HepG2 (cell line): Measurements from ENCODE around the gene GRHPR.

ENCODE experiments used
- DPF2 ChIP-seq: sonication (generic); formaldehyde crosslinking; IDR thresholded peaks from 2 replicates; pipeline ENCODE4 v1.4.0; 2020; ENCODE audit warnings: mild to moderate bottlenecking, low read depth, missing genetic modification reagents, borderline replicate concordance
- EP300 ChIP-seq, 3 experiments: sonication (generic) in 1 of 3; formaldehyde crosslinking in 1 of 3; IDR thresholded peaks; 2 replicates each; pipeline versions ENCODE4 v1.5.1 to v1.6.1; 2011 to 2020; ENCODE audit warnings: low read depth in 2 of 3, low read length in 2 of 3, borderline replicate concordance in 1 of 3, improper control_type of control experiment in 1 of 3, mild to moderate bottlenecking in 1 of 3, missing genetic modification reagents in 1 of 3, moderate library complexity in 1 of 3
- FOXA1 ChIP-seq, 2 experiments: fragments of 450-650 bp in 1 of 2; sonication (generic) in 1 of 2; formaldehyde crosslinking in 1 of 2; IDR thresholded peaks; 2 replicates each; pipeline versions ENCODE4 v1.4.0 to v1.6.1; 2016 to 2020; ENCODE audit warnings: missing genetic modification reagents in 1 of 2
- HOXD1 ChIP-seq: sonication (generic); formaldehyde crosslinking; IDR thresholded peaks from 2 replicates; pipeline ENCODE4 v1.5.0; 2020; ENCODE audit warnings: missing genetic modification reagents
- IRF2 ChIP-seq: IDR thresholded peaks from 2 replicates; pipeline ENCODE4 v1.6.1; 2018; ENCODE audit warnings: missing genetic modification reagents, missing compliant biosample characterization
- KAT2B ChIP-seq: fragments of 150-350 bp; IDR thresholded peaks from 2 replicates; pipeline ENCODE4 v1.6.1; 2014; ENCODE audit warnings: low read depth, low read length, borderline replicate concordance
- POLR2A ChIP-seq, 2 experiments: IDR thresholded peaks; 2 replicates each; pipeline ENCODE4 v1.6.1; 2011; ENCODE audit warnings: low read depth in 2 of 2, low read length in 2 of 2, mild to moderate bottlenecking in 1 of 2, moderate library complexity in 1 of 2; ENCODE audit not compliant: insufficient read depth in 1 of 2
- ZBTB7A ChIP-seq: sonication (generic); formaldehyde crosslinking; IDR thresholded peaks from 2 replicates; pipeline ENCODE4 v1.8.0; 2022; ENCODE audit warnings: mild to moderate bottlenecking, missing genetic modification reagents
- ZNF24 ChIP-seq: fragments of 450-650 bp; IDR thresholded peaks from 2 replicates; pipeline ENCODE4 v1.6.1; 2017; ENCODE audit warnings: antibody characterized with exemption, mild to moderate bottlenecking
- ZNF337 ChIP-seq: sonication (generic); formaldehyde crosslinking; IDR thresholded peaks from 2 replicates; pipeline ENCODE4 v1.5.1; 2020; ENCODE audit warnings: missing genetic modification reagents, low read depth, mild to moderate bottlenecking, borderline replicate concordance
- TF ChIP-seq, protein P1 (sequence below): sonication (generic); formaldehyde crosslinking; IDR thresholded peaks from 2 replicates; pipeline ENCODE4 v1.8.1; 2023; ENCODE audit warnings: mild to moderate bottlenecking, missing genetic modification reagents
- TF ChIP-seq, protein P2 (sequence below): sonication (generic); formaldehyde crosslinking; IDR thresholded peaks from 2 replicates; pipeline ENCODE4 v1.8.0; 2022; ENCODE audit warnings: missing genetic modification reagents, mild to moderate bottlenecking, borderline replicate concordance
- TF ChIP-seq, protein P3 (sequence below): sonication (generic); formaldehyde crosslinking; IDR thresholded peaks from 2 replicates; pipeline ENCODE4 v1.4.0; 2020; ENCODE audit warnings: missing genetic modification reagents
- TF ChIP-seq, protein P4 (sequence below): sonication (generic); formaldehyde crosslinking; IDR thresholded peaks from 2 replicates; pipeline ENCODE4 v1.5.0; 2020; ENCODE audit warnings: mild to moderate bottlenecking, missing genetic modification reagents, moderate library complexity

DNA sequence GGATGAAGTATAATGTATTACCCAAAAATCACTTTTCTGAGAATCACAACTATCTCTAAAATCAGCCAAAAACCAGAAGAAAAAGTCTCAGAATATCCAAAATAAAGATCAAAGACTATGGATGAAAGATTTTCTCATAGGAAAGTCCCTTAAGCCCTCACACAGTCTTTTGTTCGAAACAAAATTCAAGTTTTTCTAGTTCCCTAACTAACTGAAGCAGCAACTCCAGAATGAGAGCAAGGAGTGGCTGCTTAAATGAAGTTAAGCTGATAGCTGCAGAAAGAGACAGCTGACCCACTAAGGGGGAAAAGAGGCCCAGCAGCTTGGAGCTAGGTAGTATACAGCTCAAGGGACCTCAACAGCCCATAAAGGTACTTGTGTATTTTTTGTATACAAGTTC is 34.3 kb downstream of the GRHPR start:
- TF ChIP-seq, protein P1, sequence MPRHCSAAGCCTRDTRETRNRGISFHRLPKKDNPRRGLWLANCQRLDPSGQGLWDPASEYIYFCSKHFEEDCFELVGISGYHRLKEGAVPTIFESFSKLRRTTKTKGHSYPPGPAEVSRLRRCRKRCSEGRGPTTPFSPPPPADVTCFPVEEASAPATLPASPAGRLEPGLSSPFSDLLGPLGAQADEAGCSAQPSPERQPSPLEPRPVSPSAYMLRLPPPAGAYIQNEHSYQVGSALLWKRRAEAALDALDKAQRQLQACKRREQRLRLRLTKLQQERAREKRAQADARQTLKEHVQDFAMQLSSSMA, result no peak
- TF ChIP-seq EP300 (IDR thresholded peaks at IDR 0.05; ENCODE audit: low read depth in 2 of 2, low read length in 2 of 2) (no peak), EP300 (CRISPR knock-in tag; IDR thresholded peaks at IDR 0.05; ENCODE audit: borderline replicate concordance) (no peak), KAT2B (no peak), ZBTB7A (CRISPR knock-in tag) (no peak), ZNF24 (no peak), HOXD1 (CRISPR knock-in tag) (no peak), ZNF337 (CRISPR knock-in tag) (no peak), IRF2 (no peak), DPF2 (CRISPR knock-in tag) (no peak), POLR2A (IDR thresholded peaks at IDR 0.05; ENCODE audit: insufficient read depth in 1 of 2, low read depth in 2 of 2, low read length in 2 of 2) (no peak), FOXA1 (IDR thresholded peaks at IDR 0.05) (no peak), FOXA1 (CRISPR knock-in tag; IDR thresholded peaks at IDR 0.05) (no peak)
- TF ChIP-seq, protein P2, sequence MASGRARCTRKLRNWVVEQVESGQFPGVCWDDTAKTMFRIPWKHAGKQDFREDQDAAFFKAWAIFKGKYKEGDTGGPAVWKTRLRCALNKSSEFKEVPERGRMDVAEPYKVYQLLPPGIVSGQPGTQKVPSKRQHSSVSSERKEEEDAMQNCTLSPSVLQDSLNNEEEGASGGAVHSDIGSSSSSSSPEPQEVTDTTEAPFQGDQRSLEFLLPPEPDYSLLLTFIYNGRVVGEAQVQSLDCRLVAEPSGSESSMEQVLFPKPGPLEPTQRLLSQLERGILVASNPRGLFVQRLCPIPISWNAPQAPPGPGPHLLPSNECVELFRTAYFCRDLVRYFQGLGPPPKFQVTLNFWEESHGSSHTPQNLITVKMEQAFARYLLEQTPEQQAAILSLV (CRISPR knock-in tag), result no peak
- TF ChIP-seq, protein P3, sequence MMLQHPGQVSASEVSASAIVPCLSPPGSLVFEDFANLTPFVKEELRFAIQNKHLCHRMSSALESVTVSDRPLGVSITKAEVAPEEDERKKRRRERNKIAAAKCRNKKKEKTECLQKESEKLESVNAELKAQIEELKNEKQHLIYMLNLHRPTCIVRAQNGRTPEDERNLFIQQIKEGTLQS, result no peak
- TF ChIP-seq, protein P4, sequence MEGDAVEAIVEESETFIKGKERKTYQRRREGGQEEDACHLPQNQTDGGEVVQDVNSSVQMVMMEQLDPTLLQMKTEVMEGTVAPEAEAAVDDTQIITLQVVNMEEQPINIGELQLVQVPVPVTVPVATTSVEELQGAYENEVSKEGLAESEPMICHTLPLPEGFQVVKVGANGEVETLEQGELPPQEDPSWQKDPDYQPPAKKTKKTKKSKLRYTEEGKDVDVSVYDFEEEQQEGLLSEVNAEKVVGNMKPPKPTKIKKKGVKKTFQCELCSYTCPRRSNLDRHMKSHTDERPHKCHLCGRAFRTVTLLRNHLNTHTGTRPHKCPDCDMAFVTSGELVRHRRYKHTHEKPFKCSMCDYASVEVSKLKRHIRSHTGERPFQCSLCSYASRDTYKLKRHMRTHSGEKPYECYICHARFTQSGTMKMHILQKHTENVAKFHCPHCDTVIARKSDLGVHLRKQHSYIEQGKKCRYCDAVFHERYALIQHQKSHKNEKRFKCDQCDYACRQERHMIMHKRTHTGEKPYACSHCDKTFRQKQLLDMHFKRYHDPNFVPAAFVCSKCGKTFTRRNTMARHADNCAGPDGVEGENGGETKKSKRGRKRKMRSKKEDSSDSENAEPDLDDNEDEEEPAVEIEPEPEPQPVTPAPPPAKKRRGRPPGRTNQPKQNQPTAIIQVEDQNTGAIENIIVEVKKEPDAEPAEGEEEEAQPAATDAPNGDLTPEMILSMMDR (CRISPR knock-in tag), result no peak
